Measurements from ENCODE around the gene DARS1.

DNA sequence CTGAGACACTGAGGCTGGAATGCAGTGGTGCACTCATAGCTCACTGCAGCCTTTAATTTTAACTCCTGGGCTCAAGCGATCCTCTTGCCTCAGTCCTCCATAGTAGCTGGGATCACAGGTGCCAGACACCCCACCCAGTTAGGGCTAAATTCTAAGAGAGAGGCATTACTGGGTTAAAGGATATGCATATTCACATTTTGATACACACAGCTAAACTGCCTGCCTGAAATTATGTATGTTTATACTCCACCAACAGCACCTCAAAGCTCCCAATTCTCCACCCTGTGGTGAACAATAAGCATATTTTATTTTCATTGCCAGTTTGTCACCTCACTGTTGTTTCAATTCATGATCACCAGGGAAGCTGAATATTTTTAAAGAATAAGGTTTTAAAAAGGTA, 90.5 kb downstream of the DARS1 start:
- TF ChIP-seq EZH2phosphoT487 (IDR thresholded peaks at IDR 0.05; ENCODE audit: borderline replicate concordance, low read depth) (no peak), NFIC (IDR thresholded peaks at IDR 0.05; ENCODE audit: borderline replicate concordance) (no peak)

Measured in SK-N-SH (cell line).